ENCODE results near the gene LAMA4. TPM values are rescaled to one million over a fixed set of nuclear protein-coding genes. Genes with fewer than 3 reads are reported as not detected.
A peak's percentile ranks its signal among the peaks of the same experiment; 100 is the strongest.

Gene LAMA4
- total RNA-seq, 1 experiment from 2014 or later, result 58.3 TPM

GRCh38 chr6:112283621-112284020 lies 29.3 kb upstream of the LAMA4 start:
- ChIA-PET CTCF (no interaction called here), POLR2A (ENCODE audit: unreplicated experiment) (interaction anchor here (0.6 to 1.0 kb wide), 2 partner anchors 15 to 1560 kb away, joined by 7 read pairs; no protein-coding TSS in a partner anchor)
- Histone ChIP-seq H3F3A (ENCODE audit: insufficient read depth, low read depth) (peaks cover 27% of the 10 kb centered on the region), H4K20me1 (ENCODE audit: insufficient read depth) (no peaks in the 10 kb centered on the region), H3K9me3 (ENCODE audit: insufficient read depth, low read depth) (peaks cover 11% of the 10 kb centered on the region; the same call in 1 of the 2 replicates), H3K27ac (peak overlapping the region; percentile 57), H3K27me3 (ENCODE audit: insufficient read depth, low read depth) (no peaks in the 10 kb centered on the region), H3K4me2 (peak overlapping the region; percentile 56), H3K79me2 (ENCODE audit: low read depth) (no peaks in the 10 kb centered on the region), H2AFZ (no peak overlapping the region), H3K36me3 (ENCODE audit: low read depth) (peaks cover 20% of the 10 kb centered on the region), H3K4me1 (replicated peaks; ENCODE audit: insufficient read depth) (peaks cover 44% of the 10 kb centered on the region), H3K9me2 (ENCODE audit: insufficient read depth) (no peaks in the 10 kb centered on the region), H3K4me3 (peak overlapping the region; percentile 6; the same call in 1 of the 2 replicates)
- BruUV-seq (replicated peaks), result no TSS peak
- TF ChIP-seq CTCF (conservative IDR thresholded peaks at IDR 0.05) (no peak), EZH2 (IDR thresholded peaks at IDR 0.05; ENCODE audit: low read depth) (no peak)
- intact Hi-C loops (cut with micrococcal nuclease; ENCODE audit: unreplicated experiment), result loop anchor here (1.0 to 2.0 kb wide), 3 partner anchors 15 to 78 kb away; partner anchors contain the start of gene LAMA4
- peak in 1 of 2 experiments; percentile 98 for DNase-seq

GRCh38 chr6:112281821-112282615 lies 27.7 kb upstream of the LAMA4 start:
- POLR2A ChIA-PET (ENCODE audit: unreplicated experiment), result interaction anchor here (0.7 kb wide), 1 partner anchor 27 kb away, joined by 12 read pairs; the partner anchor contains the start of gene LAMA4
- peak; percentile 39 to 87 for DNase-seq
- peaks cover 27% of the 10 kb centered on the region for H3F3A ChIP-seq (ENCODE audit: insufficient read depth, low read depth)

More at GRCh38 chr6:112281821-112282615, 27.7 kb upstream of the LAMA4 start:
- Histone ChIP-seq H3K36me3 (ENCODE audit: low read depth) (peaks cover 15% of the 10 kb centered on the region), H4K20me1 (ENCODE audit: insufficient read depth) (no peaks in the 10 kb centered on the region), H3K4me1 (replicated peaks; ENCODE audit: insufficient read depth) (peaks cover 44% of the 10 kb centered on the region), H3K4me2 (peak overlapping the region; percentile 57), H3K4me3 (no peak overlapping the region), H3K79me2 (ENCODE audit: low read depth) (no peaks in the 10 kb centered on the region), H3K27me3 (ENCODE audit: insufficient read depth, low read depth) (no peaks in the 10 kb centered on the region), H2AFZ (no peak overlapping the region), H3K9me3 (ENCODE audit: insufficient read depth, low read depth) (peaks cover 11% of the 10 kb centered on the region; the same call in 1 of the 2 replicates), H3K27ac (peak overlapping the region; percentile 57), H3K9me2 (ENCODE audit: insufficient read depth) (no peaks in the 10 kb centered on the region)
- CTCF ChIA-PET, result interaction anchor here (0.6 to 1.4 kb wide), 3 partner anchors 14 to 102 kb away, joined by 3 to 10 read pairs (median 3); no protein-coding TSS in a partner anchor
- BruUV-seq (replicated peaks), result no TSS peak
- TF ChIP-seq EZH2 (IDR thresholded peaks at IDR 0.05; ENCODE audit: low read depth), result no peak
- TF ChIP-seq CTCF (conservative IDR thresholded peaks at IDR 0.05), result peak; percentile 47; the same call in 1 of the 2 replicates
- intact Hi-C loops (cut with micrococcal nuclease; ENCODE audit: unreplicated experiment), result loop anchor here (2.0 kb wide), 1 partner anchor 27 kb away; the partner anchor contains the start of gene LAMA4

Data from PC-9 (cell line).